GM18873 (cell line): Measurements from ENCODE around the gene ZSWIM8.
"Not testable (repeated sequence)": the region's sequence is repeated elsewhere in the genome, so short reads cannot be mapped to it uniquely, and the experiment has no call there.

Source experiments
- ATAC-seq: cut with Tn5 transposase; IDR thresholded peaks from one replicate; pipeline ENCODE4 v1.9.1; 2021; ENCODE audit warnings: mild to moderate bottlenecking, moderate library complexity, moderate number of reproducible peaks; ENCODE audit not compliant: unreplicated experiment, low FRiP score

ZSWIM8 gene

DNA sequence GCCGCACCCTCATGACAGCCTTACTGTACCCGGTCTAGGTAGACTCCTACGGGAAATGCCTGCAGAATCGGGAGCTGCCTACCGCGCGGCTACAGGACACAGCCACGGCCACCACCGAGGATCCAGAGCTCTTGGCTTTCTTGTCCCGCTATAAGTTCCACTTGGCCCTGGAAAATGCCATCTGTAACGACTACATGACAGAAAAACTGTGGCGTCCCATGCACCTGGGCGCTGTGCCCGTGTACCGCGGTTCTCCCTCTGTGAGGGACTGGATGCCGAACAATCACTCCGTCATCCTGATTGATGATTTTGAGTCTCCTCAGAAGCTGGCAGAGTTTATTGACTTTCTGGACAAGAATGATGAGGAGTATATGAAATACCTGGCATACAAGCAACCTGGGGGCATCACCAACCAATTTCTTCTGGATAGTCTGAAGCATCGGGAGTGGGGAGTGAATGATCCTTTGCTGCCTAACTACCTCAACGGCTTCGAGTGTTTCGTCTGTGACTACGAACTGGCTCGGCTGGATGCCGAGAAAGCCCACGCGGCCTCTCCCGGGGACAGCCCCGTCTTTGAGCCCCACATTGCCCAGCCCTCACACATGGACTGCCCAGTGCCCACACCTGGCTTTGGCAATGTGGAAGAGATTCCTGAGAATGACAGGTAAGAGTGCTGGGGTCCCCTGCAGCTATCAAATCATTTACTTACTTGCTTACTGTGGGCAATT lies 12.1 kb upstream of the ZSWIM8 start:
- no peak for ATAC-seq

- ATAC-seq = no peak
Measured at GRCh38 chr10:73774637-73775036, 10.8 kb upstream of the ZSWIM8 start.

- ATAC-seq = no peak
Measured at GRCh38 chr10:73779018-73779417, 6.4 kb upstream of the ZSWIM8 start.

DNA sequence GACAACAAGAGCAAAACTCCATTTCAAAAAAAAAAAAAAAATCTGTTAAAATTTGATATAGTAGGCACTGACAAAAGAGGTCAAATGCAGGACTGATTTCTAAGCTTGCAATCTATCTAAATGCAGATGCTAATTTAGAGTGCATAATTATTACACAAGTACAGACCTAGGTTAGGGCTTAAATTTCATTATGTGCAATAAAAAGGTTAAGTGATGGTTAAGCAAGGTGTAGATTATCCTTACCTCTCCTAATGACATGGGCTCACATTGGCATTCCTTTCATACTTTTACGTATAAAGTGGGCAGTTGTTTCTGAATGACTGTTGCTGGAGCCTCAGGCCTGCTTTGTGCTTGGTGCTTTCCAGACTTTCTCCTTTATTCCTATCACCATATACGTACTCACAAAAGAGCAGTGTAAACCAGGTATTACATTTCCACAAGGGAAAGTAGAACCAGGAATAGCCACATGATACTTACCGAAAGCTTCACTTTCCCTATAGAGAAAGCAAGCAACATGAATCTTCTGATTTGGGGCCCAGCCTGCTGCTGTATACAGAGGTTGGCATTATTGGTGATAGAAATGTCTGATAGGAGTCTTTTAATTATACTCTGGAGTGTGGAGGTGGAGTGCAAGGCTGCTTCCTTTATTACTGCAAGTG lies 5.7 kb upstream of the ZSWIM8 start:
- no peak for ATAC-seq

GRCh38 chr10:73780301-73780700 lies 5.1 kb upstream of the ZSWIM8 start:
- ATAC-seq = no peak

DNA sequence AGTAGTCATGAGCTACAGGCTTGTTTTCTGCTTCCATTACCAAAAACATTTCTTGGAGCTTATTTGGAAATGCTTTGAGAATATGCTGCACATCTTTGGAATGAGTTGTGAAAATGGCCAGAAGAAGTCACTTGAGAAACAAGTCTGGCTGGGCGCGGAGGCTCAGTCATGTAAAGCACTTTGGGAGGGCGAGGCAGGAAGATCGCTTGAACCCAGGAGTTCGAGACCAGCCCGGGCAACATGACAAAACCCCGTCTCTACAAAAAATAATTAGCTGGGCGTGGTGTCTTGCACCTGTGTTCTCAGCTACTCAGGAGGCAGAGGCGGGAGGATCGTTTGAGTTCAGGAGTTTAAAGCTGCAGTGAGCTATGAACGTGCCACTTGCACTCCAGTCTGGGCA lies 4.4 kb upstream of the ZSWIM8 start:
- ATAC-seq = no peak

GRCh38 chr10:73781548-73781878 lies 3.9 kb upstream of the ZSWIM8 start:
- peak; percentile 7 for ATAC-seq

DNA sequence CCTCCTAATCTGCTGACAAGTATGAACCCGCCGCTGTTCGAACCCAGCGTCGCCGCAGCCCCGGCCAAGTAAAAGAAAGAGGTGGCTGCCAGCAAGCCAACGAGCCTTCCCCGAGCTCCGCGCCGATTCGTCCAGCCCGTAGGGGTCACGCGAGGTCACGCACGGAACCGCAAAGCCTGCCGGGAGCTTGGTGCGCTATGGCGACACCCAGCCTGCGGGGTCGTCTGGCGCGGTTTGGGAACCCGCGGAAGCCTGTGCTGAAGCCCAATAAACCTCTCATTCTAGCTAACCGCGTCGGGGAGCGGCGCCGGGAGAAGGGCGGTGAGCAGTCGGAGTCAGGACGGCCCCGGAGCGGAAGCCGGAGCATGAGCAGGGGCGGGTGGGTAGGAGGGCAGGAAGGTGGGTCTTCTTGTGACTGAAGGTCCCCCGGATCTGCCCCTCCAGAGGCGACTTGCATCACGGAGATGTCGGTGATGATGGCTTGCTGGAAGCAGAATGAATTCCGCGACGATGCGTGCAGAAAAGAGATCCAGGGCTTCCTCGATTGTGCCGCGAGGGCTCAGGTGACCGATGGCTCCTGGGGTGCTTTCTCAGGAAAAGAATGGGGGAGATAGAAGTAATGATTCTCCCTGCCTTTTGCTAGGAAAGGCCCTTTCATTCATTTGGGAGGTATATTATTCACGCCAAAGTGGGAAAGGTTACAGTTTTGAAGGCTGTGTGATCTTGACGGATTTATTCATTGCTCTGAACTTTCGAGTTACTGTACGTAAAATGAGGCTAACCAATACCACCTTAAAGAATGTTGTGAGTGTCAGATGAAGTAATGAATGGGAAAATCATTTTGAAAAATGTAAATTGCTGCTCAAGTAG lies 3.3 kb upstream of the ZSWIM8 start, which contains the start of gene CHCHD1:
Gene CHCHD1 (plus strand): TSS at position 170 of the 870 bp plus-strand sequence. CDS start 28 bp downstream, at position 198.
- ATAC-seq = peak; percentile 41

DNA sequence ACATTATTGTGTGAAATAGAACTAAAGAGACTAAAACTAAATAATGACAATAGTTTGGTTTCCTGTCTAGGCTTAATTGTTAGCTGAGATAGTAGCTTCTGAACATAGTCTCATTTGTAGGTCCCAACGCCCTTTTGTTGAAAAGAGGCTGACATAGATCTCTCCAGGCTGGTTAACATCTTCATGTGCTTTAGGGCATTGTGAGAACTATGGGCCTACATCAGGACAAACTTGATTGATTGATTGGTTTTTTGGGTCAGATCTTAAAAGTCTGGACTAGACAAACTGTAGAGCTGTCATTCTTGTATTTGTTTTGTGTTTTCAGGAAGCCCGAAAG lies 2.7 kb upstream of the ZSWIM8 start:
- ATAC-seq = no peak

GRCh38 chr10:73785721-73786511 lies 510 bp downstream of the ZSWIM8 start:
- ATAC-seq = peak; percentile 10

DNA sequence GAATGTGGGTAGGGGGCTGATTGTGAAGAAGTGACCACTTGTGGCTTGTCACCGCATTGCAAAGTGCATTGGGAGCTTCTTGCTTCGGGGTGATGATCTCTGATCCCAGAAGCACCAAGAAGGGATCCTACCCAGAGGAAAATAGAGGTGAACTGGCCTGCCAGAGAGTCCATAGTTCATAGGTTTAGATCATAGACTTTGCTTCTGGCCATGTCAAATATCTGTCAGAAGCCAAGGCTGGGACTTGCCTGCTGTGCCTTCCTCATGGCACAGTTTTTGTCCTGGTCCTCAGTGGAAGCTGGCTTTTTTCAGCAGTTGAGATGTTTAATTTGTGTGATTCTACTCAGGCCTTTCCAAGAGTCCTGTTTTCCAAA lies 1.1 kb downstream of the ZSWIM8 start:
- no peak for ATAC-seq

DNA sequence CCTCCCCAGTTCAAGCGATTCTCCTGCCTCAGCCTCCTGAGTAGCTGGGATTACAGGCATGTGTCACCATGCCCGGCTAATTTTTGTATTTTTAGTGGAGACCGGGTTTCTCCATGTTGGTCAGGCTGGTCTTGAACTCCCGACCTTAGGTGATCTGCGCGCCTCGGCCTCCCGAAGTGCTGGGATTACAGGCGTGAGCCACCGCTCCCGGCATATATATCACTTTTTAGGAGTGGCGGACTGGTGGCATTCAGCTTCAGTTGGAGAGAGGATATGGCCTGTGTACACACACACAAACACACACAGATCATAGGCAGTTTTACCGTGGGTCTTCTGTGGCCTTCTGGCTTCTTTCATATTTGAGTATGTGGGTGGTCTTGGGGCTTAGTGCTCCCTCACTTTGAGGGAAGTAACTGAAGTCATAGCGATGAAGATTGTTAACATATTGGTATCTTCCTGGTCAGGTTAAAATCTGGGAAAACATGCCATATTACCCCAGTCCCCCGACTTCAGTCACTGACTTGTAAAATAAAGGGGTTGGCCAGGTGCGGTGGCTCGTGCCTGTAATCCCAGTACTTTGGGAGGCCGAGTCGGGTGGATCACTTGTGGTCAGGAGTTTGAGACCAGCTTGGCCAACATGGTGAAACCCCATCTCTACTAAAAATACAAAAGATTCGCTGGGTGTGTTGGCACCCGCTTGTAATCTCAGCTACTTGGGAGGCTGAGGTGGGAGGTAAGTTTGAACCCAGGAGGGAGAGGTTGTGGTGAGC lies 1.8 kb downstream of the ZSWIM8 start:
- ATAC-seq = not testable (repeated sequence)

- ATAC-seq = no peak
Measured at GRCh38 chr10:73788864-73789658, 3.7 kb downstream of the ZSWIM8 start.

DNA sequence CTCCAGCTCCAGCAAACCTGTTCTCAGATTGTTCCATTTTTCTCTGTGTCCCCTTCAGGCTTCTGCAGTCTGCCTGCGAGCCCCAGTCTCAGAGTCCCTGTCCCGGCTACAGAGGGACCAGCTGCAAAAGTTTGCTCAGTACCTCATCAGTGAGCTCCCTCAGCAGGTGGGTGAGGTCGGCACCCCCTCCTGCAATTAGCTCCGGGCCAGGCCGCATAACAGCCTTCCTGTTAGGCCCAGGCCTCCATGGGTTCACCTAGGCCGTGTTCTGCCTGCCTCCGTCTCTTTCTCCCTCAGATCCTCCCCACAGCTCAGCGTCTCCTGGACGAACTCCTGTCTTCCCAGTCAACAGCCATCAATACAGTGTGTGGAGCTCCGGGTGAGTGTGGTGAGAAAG lies 4.3 kb downstream of the ZSWIM8 start:
- no peak for ATAC-seq

DNA sequence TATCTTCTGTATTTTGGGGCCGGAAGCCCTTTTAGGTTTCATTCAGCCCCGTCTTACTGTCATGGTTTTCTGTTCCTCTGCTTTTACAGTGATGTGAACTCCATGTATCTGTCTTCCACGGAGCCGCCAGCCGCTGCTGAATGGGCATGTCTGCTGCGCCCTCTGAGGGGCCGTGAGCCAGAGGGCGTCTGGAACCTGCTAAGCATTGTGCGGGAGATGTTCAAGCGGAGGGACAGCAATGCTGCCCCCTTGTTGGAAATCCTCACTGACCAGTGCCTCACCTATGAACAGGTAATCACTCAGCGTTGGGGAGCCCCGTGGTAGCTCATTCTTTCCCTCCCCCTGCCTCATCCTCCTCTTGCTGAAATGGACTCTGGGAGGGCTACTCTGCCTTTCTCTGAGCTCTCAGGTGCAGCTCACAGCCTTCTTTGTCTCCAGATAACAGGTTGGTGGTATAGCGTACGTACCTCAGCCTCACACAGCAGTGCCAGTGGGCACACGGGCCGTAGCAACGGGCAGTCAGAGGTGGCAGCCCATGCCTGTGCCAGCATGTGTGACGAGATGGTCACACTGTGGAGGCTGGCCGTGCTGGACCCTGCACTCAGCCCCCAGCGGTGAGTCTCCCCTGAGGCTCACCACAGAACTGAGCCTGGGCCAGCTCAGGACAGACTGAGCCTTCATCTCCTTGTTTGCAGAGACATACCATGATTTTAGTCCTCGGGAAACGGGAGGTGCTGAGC lies 5.7 kb downstream of the ZSWIM8 start:
- ATAC-seq = no peak

DNA sequence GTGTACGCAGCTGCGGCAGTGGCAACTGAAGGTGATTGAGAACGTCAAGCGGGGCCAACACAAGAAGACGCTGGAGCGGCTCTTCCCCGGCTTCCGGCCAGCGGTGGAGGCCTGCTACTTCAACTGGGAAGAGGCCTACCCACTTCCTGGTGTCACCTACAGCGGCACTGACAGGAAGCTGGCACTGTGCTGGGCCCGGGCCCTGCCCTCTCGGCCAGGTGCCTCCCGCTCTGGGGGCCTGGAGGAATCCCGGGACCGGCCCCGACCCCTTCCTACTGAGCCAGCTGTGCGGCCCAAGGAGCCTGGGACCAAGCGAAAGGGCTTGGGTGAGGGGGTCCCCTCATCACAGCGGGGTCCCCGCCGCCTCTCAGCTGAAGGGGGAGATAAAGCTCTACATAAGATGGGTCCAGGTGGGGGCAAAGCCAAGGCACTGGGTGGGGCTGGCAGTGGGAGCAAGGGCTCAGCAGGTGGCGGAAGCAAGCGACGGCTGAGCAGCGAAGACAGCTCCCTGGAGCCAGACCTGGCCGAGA lies 6.5 kb downstream of the ZSWIM8 start:
- ATAC-seq = no peak

- no peak for ATAC-seq
Measured at GRCh38 chr10:73793456-73793855, 8.1 kb downstream of the ZSWIM8 start.

DNA sequence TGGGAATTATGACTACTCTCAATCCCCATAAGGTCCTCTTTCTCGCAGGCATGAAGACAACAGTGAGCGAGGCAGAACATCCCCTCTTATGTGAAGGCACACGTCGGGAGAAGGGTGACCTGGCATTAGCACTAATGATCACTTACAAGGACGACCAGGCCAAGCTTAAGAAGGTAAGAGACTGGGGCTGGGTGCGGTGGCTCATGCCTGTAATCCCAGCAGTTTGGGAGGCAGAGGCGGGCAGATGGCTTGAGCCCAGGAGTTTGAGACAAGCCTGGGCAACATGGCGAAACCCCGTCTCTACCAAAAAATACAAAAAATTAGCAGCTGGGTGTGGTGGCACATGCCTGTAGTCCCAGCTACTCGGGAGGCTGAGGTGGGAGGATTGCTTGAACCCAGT lies 10.1 kb downstream of the ZSWIM8 start:
- ATAC-seq = not testable (repeated sequence)
